NCI-H2196 treated with DMSO at 0.1 percent for 48 hours (cell line): ENCODE results near the gene CBX5.
"Not testable (repeated sequence)": the region's sequence is repeated elsewhere in the genome, so short reads cannot be mapped to it uniquely, and the experiment has no call there.

Experiments used
- DNase-seq: peaks from one replicate; lab custom pipeline; 2025; ENCODE audit not compliant: unreplicated experiment; lab: John Stamatoyannopoulos, UW

The CBX5 gene

DNA sequence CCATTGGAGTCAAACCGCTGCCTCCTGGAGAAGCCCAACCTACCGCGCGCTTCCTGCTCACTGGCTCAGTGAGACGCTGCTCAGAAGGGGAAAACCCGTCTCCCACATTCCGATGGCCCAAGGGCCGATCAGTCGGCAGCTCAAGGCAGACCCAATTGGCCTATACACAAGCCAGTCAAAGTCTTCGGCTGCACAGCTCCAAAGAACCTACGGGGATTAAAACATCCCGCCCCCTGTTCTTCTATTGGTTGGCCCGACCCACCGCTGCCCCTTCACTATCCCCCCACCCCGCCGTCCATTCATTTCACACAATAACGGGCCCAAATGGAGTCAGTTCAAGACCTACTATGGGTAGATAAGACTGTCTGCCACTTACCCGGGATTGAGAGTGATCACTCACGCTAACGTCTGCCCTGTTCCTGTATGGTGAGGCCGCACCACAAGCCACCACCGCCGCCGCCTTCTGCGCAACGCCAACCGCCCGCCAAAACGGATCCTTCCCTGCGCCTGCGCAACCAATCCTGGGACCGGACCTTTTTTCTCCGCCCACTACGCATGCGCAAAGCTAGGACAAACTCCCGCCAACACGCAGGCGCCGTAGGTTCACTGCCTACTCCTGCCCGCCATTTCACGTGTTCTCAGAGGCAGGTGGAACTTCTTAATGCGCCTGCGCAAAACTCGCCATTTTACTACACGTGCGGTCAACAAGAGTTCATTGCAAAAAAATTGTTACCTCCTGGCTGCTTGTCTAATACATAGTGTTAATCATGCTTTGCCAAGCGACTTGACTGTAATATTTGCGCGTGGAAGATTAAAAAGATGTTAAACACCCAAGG lies at the start of gene CBX5:
CBX5 (minus strand) TSS at position 491 of the 836 bp plus-strand sequence. CDS start 22,472 bp downstream, outside the sequence.
- DNase-seq = peak; percentile 98

DNA sequence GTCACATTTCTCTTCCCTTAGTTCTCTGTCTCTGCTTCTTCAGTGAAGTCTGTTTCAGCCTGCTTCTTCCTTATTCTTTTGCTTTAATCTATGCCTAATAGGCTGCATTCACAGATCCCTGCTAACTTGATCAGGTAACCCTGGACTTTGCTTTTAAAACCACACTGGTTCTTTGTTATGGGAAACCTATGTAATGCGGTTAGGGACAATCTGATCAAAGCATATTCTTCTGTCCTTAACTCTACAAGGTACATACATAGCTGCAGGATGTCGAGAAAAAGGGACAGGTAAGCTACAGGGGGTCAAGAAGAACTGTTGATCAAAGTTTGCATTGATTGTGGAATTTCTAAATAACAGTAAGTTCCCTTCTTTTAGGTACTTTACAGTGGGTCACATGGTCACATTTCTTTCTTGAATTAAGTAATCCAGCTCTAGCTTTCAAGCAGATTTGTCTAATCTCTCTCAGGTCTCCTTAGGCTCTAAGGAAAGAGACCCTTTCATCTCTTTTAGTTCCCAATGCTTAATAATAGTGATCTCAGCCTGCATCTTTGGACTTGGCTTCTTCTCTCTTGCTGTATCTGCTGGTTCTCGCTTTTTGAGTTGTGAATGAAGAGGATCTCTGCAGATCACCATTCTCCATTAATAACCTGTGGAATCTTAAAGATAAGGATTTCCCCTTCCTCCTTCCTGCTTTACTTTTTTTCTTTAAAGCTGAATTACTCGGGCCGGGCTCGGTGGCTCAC lies 48.8 kb upstream of the CBX5 start:
- DNase-seq = no peak

DNA sequence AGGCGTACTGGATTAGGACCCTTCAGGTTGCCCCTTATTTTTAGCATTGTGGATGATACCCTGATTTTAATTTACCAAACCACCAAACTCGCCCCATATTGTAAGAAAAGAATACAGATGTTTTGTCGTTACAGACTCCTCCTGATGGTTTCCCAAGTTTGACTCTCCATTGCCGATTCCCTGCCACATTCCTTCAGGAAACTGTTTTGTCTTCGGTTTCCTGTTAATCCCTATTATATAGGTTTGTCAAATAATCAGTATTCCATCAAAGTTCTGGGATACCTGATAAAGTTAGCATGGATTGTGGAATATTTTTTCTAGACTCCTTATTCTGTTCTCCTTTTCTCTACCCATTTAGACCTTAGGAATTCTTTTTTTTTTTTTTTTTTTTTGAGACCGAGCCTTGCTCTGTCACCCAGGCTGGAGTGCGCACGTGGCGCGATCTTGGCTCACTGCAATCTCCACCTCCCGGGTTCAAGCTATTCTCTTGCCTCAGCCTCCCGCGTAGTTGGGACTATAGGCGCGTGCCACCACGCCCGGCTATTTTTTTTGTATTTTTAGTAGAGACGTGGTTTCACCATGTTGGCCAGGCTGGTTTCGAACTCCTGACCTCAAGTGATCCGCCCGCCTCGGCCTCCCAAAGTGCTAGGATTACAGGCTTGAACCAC lies 45.7 kb upstream of the CBX5 start:
- not testable (repeated sequence) for DNase-seq

DNA sequence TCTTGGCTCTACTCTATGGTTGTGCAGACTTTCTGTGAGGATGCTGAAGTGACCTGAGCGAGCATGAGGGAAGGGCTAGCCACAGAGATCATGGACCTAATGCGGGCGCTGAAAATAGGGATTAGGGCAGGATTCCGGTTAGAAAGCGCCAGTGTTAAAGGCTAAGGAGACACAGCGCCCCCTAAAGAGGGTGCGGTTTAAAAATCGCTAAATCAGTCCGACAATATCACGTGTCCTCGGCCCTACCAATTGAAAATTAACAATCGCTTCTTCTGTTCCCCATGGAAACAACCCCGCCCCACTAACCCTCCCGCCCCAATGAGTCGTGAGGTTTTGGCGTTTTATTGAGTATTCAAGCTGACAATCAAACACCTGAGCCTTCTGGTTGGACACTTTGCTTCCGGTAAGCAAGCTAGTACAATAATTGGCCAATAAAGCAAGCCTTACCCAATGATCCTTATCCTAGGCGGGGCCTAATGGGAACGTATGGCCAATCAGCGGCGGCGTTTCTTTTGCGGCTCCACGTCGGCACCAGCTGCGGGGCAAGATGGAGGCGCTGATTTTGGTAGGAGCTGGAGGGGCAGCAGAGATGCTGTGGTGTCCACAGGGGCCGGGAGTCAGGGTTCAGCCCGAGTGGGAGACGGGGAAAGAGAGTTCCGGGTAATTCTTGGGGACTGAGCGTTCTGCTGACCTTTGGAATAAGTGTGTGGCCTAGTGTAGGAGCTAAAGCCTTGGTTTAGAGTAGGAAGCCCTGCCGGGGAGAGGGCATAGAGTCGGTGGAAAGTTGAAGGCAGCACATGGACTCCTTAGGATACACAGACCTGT lies 44.9 kb upstream of the CBX5 start, which contains the start of gene COPZ1:
COPZ1 (plus strand) TSS at position 515 of the 825 bp plus-strand sequence; CDS start at position 548, 33 bp downstream.
- peak; percentile 99 for DNase-seq

DNA sequence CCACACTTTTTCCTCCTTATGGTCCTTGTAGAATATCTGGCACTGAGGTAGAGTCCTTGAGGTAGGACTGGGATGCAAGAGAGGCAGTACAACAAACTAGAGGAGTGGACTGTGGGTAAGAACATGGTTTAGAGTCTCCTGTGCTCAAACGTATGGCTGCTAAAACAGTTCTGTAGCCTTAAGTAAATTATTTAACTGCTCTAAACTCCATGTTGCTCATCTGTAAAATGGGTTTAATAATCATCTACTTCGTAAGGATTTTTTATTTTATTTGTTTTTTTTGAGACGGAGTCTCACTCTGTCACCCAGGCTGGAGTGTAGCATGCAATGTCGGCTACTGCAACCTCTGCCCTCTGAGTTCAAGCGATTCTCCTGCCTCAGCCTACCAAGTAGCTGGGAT lies 41.4 kb upstream of the CBX5 start:
- DNase-seq = no peak

DNA sequence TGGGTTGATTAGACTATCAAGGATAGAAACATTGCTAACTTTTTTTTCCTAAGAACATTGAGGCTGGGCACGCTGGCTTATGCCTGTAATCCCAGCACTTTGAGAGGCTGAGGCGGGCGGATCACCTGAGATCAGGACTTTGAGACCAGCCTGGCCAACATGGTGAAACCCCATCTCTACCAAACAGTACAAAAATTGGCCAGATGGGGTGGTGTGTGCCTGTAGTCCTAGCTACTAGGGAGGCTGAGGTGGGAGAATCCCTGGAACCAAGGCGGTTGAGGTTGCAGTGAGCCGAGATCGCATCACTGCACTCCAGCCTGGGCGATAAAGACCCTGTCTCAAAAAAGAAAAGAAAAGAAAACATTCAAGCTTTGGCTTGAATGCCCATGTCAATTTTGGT lies 32.4 kb upstream of the CBX5 start:
- DNase-seq = not testable (repeated sequence)

DNA sequence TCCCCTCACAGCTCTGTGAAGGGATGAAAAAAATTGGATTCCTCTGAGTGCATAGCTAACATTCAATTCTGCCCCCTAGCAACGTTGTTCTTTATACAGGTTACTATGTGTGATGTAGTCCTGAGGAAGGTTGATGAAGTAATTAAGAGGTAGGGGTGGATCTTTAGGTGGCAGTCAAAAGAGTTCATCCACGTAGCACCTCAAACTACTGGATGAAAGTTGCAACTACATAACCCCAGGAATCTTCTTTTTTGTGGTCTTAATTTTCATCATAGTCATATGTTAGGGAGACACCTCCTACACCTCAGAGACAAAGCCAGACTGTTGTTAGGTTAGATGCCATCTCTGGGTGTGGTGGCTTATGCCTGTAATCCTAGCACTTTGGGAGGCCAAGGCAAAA lies 31.1 kb upstream of the CBX5 start:
- DNase-seq = no peak

DNA sequence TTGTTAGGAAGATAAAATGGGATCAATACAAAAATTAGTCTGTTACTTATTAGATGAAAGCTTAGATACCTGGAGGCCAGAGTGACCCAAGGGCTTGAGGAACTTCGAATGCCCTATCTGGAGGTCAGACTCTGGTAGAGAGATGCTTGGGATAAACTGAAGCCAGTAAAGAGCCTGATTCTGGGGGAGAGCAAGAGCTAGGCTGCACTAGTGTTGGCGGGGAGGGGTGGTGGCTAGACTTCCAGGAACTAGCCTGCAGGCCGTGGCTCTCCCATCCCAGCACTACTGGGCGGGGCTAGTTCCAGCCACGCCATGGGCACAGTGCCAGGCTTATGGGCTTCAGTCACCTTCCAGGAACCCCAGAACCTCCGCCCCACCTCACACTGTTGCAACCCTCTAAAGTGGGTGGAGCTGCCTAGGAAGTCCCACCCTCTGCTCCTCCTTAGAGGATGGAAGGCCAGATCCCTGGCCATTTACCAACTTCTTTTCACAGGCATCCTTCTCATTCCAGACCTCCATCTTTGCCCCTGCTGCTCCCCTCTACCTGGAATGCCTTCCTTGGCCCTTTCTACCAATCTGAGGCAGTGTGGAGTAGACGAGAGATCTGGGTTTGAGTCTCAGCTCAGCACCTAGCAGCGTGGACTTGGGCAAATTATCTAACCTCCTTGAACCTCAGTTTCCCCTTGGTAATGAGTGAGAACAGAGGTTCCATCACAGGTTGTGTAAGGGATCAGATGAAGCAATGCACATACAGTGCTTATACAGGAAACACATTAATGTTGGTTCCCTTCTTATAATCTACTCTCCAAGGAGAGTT lies 27.2 kb upstream of the CBX5 start:
- DNase-seq = peak; percentile 14

DNA sequence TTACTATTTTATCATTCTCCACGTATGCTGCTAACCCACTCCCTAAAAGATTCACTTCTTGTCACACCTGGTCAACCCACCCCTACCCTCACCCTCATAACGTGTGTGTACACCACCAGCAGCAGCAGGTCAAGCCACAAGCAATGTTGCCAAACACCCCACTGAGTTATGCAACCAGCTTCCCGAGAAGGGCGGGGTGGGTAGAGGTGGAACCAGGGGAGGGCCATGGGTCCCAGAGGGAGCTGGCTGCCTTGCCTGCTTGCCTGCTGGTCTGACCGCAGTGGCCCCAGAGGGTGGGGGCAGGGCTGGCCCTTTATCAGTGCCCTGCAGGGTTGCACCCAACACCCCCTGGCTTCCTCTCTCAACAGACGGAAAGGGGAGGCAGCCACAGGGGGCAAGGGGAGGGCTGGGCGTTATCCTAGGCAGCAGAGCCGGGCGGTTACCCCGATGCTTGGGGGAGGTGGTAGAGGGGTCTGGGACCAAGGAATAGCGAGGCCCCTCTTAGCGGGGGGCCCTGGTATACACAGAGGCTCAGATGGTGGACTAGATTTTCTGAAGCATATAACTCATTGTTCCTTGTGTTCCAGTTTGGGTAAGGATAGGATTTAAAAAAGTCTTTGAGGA lies 24.4 kb upstream of the CBX5 start:
- no peak for DNase-seq

DNA sequence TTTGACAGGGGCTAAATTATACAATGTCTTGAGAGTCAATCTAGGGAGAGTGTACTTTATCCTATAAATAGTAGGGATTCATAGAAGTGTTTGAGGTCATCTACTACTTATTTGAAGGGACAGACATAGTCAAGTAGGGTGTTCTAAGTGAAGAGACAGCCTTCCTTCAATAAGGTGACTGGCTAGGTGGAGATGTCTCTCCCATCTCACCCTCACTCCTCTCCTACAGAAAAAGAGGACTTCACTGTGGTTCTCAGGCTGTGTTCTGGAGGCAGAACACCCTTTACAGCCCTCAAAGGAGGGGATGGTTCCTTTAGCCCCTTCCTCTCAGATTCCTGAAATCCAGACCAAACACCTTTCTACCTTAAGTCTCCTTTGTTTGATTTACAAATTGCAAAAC lies 23.7 kb upstream of the CBX5 start:
- DNase-seq = no peak

DNA sequence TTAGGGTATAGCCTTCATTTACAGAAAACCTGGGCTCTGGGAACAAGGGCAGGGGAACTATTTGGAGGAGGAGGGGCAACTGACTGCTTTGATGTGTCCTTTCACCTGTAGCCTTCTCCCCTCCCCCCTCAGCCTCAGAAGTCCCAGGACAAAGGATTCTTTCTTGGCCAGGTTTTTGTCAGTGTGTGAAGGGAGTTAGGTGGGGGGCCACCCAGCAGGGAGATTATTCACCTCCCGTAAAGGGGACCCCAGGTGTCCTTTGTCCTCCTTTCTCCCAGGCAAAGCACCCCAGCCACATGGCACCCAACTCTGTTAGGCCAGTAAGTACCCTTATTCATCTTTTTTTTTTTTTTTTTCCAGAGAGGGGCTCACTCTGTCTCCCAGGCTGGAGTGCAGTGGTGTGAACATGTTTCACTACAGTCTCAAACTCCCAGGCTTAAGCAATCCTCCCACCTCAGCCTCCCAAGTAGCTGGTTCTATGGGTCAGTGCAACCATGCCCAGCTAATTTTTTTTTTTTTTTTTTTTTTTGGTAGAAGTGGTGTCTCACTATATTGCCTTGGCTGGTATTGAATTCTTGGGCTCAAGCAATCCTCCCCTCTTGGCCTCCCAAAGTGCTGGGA lies 21.6 kb upstream of the CBX5 start:
- no peak for DNase-seq

DNA sequence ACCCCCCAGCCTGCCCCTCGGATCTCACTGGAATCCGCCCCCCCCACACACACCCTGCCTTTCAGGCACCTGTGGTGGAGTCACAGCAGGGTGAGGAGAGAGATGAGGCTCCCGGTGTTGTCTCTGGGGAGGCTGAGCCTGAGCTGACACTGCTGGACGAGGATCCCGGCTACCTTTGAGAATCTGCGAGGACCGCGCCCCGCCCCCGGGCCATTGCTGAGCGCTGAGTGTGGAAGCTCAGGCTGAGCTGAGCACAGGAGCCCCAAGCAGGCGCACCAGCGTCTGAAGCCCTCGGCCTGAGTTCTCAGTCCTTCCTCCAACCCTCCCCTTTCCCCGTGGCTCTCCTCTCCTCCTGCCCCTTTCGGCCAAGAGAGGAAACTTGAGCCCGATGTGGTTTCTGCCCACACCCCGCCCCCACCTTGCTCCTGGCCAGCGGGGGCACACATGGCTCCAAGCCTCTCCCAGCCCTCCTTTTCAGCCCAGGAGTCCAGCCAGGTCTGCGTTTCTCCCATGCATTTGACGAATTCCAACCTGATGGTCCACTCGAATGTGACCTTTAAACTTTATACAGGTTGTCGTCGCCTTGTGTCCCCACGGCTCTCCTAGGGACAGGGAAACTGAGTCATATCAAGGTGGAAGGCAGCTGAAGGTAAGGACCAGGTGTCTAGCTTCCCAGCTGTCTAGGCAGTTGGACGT lies 21.0 kb upstream of the CBX5 start, which contains the start of gene NFE2:
NFE2 (minus strand) TSS at position 284 of the 696 bp plus-strand sequence. CDS start 5,767 bp downstream, outside the sequence.
- no peak for DNase-seq

DNA sequence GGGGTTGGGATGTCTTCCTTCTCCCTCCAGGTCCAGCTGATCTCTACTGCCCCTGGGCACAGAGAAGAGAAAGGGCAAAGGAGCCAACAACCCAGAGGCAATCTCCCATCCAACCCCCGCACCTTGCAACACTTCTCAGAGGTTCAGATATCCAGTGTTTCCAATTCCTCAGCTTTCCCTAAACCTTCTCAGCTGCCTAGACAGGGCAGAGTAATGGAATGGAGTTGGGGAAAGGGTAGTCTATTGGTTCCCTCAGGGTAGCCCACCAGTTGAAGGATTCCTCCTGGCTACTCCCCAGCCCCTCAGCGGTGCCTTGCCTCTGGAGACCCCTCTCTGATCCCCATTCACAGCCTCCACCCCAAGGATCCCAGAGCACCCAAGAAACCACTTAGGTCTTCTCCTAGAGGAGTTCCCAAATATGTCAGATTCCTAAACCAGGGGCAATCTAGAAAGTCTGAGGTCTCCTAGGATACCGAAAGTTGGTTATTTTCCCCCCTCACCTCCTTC lies 20.4 kb upstream of the CBX5 start:
- no peak for DNase-seq

DNA sequence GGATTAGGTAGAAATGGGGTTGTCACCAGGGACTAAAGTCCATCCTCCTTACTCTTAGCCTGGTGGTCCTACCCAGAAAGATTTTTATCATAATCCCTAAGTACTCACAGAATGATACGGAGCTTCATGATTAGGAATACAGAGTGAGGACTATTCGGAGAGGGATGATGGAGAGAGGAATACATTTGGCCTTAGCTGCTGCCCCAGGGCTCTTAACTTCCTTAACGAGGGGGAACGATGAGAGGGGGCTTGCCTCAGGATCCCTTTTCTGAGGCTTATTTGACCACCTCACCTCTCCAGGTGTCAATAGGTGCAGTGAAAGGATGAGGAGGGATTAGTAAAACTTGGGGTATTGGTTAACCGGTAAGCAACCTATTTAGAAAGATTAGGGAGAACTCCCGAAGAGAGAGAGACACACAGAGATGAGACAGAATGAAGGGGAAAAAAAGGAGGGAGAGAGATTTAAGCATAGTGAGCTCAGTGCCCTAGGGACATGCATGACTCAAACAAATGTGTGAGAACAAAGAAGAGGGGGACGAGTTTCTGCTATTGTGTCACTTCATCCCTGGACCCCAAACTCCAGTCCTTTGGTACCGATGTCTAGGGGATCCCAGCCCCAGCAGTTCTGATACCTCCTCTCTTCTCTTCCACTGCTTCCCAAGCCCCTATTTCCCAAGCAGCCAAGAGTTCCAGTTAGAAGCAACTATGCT lies 19.7 kb upstream of the CBX5 start:
- no peak for DNase-seq

DNA sequence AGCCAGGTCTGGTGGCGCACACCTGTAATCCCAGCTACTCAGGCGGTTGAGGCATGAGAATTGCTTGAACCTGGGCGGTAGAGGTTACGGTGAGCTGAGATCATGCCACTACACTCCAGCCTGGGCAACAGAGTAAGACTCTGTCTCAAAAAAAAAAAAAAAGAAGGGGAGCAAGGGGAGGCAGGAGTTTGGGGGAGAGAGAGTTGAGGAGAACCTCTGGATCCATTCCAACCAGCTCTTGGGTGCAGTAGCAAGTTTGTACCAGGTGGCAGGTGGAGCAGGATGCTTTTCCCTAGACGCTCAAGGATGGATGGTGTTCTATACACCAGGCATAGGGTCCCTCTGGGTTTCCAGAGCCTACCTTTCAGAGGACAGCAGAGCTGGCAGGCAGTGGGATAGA lies 19.0 kb upstream of the CBX5 start:
- no peak for DNase-seq

DNA sequence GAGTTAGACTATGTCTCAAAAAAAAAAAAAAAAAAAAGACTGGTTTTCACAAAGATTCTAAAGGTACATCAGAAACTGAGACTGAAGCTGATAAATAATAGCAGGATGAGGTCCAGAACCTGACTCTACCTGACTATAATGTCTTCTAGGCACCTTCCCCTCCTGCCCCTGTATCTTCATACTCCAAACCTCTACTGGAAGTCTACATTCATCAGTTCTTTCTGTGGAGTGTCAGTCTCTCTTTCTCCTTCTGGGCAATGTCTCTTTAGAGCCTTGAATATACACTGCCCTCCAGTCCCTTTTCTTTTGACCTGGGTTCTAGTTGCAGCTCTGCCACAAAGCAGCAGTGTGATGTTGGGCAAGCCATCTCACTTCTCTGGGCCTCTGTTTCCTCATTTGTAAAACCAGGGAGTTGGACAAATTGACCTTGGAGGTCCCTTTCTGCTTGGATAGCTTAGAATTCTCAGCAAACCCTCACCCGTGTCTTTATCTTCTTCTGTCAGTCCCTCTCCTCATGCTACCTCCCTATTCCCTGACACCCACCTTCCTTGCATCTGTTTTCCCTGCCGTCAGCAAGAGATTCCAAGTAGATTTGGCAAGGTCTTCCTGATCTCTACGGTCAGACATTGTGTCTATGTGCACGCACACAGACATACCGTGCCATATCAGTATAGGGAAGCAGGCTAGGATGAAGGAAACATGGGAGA lies 16.6 kb upstream of the CBX5 start:
- DNase-seq = no peak
